ENCODE measurements around the gene THTPA.
A peak's percentile ranks its signal among the peaks of the same experiment; 100 is the strongest.

Gene THTPA

DNA sequence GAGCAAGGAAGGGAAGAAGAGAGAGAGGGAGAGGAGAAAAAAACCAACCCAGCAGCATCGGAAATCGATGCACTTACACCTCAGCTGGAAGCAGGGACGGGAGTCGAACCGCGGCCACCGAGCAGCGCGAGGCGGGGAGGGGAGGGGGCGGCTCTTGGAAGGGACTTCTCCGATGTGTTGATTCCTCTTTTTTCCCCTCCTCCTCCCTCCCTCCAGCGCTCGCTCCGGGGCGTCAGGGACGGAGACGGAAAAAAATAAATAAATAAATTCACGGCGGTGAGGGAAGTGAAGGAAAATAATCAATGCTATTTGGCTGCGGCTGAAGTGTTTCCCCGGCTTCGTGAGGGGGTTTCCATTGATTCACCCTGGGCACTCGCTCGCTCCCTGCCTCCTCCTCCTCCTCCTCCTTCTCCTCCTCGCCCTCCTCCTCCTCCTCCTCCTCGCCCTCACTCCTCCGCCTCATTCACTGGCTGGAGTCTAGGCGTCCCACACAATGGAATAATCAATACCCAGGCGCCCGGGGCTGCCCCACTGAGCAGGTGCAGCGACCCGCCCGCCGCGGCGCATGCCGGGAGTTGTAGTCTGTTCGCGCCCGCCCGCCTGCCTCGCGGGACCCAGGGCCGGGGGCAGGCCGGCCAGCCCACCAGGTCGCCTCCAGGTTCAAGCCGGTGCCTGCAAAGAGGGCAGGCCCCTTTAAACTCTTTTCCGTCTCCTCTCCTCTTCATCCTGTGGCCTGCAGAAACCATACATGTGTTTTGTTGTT, 4.6 kb upstream of the THTPA start, which contains the start of gene ZFHX2:
Gene ZFHX2 (minus strand): TSS at position 500 of the 763 bp plus-strand sequence. CDS start 16,440 bp downstream, outside the sequence.
- peak; percentile 82 to 83 for DNase-seq

- DNase-seq = no peak
Observed at GRCh38 chr14:23555533-23555881, 564 bp upstream of the THTPA start.

- DNase-seq = no peak
Observed at GRCh38 chr14:23556700-23557440, 799 bp downstream of the THTPA start.

DNA sequence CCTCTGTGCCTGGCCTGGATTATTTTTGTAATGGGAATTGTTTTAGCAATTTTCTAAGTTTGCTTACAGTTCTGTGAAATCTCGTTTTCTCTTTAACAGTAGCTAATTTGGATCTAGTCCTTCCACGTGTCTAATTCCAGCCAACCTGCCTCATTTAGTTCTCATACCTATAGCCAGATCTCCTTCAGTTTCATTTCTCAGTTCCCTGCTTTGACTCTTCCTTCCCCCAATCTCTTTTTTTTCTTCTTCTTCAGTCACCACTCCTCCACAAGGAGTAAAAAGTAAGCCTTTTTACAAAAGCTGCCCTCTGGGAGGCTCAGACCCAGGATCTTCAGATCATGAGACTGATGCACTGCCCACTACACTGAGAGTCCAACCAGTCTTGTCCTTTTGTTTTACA, 1.4 kb downstream of the THTPA start:
- no peak for DNase-seq

- DNase-seq = no peak
Observed at GRCh38 chr14:23557946-23558345, 1.9 kb downstream of the THTPA start.

DNA sequence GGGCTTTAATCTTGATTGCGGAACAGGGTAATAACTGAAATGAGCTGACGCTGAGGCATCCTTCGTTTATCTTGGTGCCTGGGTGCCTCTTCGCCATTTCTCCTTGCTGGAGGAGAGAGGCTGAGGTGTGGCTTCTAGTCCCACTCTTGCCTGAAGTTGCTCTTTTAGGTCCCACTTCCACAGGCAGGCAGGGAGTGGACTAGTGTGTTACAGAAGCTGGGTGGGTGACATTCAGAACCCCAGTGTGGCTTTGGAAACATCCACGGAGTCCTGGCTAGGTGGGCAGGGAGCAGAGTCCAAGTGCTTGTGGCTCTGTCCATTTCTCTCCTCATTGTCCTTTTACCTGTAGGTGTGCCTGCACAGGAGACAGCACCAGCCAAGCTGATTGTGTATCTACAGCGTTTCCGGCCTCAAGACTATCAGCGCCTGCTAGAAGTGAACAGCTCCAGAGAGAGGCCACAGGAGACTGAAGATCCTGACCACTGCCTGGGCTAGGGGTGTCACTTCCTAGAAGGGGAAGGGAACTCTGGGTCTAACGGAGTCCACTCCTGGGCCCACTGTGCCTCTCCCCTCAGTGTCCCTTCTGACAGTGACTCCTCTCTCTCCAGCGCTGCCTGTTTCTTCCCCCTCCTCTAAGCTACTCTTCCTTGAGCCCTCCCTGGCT, 2.4 kb downstream of the THTPA start:
- DNase-seq = no peak

GRCh38 chr14:23559010-23559925, 3.2 kb downstream of the THTPA start:
- peak; percentile 29 to 32 for DNase-seq

DNA sequence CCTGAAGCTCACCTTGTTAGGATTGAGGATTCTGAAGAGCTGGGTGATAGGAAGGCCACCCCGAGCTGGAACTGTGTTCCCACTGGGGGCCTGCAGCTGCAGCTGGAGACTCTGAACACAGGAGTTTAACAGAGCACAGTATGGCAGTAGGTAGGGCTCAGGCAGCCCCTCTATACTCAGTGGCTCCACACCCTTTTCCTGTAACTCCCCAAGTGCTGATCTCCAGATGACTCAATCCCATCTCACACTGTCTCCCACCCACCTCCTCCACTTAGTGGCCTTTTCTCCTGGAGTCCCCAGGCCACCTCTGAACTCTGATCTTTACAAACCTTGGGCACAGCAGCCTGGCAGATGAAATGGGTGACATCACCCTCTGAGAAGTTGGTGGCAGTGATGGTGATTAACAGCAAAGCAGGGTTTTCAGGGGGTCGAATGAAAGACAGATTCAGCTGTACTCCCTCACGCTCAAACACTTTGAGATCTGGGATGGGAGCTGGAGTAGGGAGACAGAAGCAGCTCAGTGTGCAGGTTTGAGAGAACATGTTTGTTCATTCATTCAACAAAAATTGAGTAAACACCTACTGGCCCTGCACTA, 4.0 kb downstream of the THTPA start:
- no peak for DNase-seq

- DNase-seq = no peak
Observed at GRCh38 chr14:23561259-23561658, 5.2 kb downstream of the THTPA start.

- no peak for DNase-seq
Observed at GRCh38 chr14:23561873-23562821, 6.1 kb downstream of the THTPA start.

DNA sequence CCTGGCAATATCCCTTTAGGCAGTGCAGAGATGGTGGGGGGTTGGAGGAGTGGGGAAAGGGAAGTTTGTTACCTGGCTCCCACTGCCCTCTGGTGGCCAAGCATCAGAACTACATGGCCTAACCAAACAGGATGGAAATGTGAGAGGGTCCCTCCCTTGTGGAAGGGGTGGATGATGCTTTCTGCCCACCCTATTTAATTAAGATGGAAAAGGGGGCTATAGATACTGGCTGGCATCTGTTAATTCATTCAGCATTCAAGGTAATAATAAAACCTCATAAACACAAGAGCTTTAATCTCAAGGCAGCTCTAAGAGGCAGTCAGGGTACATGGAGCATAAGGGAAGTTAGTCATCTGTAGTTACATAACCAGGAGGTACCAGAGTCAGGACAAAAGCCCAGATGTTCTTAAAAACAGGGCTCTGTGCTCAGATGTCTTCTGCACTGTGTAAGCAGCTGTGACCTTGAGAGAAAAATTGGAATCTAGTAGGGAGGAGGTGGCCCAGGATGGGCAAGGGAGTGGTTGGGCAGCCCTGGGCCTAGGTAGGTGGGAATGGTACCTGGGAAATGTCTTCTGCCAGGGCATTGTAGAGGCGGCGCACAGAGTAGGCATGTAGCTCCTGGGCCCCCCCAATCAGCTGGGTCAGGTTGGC, 6.9 kb downstream of the THTPA start:
- peak in 1 of 2 donors; percentile 38 for DNase-seq

- no peak for DNase-seq
Observed at GRCh38 chr14:23563473-23564180, 7.6 kb downstream of the THTPA start.

DNA sequence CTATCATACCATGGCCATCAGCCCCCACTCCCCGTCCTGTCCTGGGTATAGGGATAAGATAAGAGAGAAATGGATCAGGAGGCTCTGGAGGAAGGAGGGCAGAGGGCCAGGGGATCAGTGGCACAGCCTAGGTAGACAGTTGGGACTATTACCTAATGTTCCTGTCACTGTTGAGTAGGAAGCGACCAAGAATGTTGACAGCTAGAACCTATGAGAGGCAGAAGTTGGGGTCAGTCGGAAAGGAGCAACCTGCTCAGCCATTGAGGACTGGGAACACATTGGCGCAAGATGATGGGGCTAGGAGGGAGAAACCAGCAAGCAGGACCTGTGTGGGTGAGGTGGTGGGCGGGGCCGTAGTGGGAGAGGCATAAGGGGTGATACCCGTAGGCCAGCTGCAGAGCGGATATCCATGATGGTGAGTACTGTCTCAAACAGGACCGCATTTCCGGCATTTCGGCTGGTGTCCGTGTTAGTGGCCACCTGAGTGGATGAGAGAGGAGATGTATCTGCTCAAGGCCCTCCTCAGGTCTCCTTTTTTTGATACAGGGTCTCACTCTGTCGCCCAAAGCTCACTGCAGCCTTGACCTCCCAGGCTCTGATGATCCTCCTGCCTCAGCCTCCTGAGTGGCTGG, 8.2 kb downstream of the THTPA start:
- no peak for DNase-seq

GRCh38 chr14:23564876-23565275, 8.8 kb downstream of the THTPA start:
- DNase-seq = no peak

- no peak for DNase-seq
Observed at GRCh38 chr14:23565626-23566025, 9.6 kb downstream of the THTPA start.

DNA sequence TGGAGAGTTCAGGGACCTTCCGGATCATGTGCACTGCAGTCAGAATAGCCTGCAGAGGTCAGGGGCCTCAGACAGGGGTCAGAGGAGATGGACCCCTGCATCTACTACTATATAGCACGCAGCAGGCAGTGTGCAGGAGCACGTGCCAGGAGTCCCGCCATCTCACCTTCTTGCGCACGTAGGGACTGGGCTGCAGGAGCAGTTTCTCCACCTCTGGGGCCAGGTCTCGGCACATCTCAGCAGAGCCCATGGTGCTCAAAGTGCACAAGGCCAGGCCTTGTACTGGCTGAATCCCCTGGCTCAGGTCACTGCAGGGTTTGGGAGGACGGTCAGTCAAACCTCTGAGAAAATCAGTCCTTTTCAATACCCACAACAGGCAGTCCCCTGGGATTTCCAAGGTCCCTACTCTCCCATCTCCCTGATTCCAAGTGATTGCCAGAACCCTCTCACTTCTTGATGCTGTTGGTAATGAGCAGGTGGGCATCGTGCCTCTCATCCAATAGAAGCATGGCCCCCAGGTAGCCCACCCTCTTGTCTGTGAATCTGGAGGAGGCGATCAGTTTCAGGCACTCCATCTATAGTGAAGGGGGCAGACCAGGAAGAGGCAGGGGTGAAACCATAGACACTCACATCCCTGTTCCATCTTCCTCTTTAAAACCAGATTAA, 10.2 kb downstream of the THTPA start:
- no peak for DNase-seq

DNA sequence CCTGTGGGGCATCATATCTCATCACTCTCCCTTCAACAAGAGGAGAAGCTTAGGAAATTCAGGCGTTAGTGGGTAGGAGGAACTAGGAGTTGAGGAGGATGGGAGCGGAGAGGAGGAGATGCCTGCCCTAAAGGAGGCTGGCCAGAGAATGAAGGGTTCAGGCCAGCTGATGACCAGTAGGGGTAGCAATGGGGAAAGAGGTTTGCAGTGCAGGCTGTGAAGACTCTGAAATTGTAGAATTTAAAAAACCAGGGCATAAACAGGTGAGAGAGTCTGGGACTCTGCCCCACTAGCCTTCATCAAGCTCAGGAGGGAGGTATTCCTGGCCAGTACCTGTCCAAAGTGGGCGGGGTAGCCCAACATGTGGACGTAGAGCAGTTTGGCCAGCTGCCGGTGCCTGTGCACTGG, 10.7 kb downstream of the THTPA start:
- no peak for DNase-seq

- DNase-seq = peak; percentile 39 to 72
Observed at GRCh38 chr14:23567186-23568020, 11.3 kb downstream of the THTPA start, which contains the start of gene AP1G2. Gene AP1G2, minus strand, starts transcription at chr14:23567791. Its CDS starts 477 bp downstream, at chr14:23567314.
